ENCODE measurements around the gene OPRD1. TPM values are rescaled to one million over a fixed set of nuclear protein-coding genes. Genes with fewer than 3 reads are reported as not detected.
A peak's percentile ranks its signal among the peaks of the same experiment; 100 is the strongest.
"Not testable (repeated sequence)": the region's sequence is repeated elsewhere in the genome, so short reads cannot be mapped to it uniquely, and the experiment has no call there.

The OPRD1 gene
- total RNA-seq, 2 experiments from 2014 or later: not detected

DNA sequence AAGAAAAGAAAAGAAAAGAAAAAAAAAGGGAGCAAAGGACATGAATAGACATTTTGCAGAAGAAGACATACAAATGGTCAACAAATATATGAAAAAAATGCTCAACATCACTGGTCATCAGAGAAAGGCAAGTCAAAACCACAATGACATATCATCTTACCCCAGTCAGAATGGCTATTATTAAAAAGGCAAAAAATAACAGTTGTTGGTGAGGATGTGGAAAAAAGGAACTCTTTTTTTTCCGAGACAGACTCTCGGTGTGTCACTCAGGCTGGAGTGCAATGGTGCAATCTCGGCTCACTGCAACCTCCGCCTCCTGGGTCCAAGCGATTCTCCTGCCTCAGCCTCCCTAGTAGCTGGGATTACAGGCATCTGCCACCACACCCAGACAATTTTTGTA is 63.2 kb downstream of the OPRD1 start:
- CTCF ChIA-PET: interaction anchor here (1.2 to 11.2 kb wide), 4 partner anchors 91 to 516 kb away, joined by 4 to 315 read pairs (median 104); no protein-coding TSS in a partner anchor
- H3K27ac Mint-ChIP-seq; H3K36me3 Mint-ChIP-seq (ENCODE audit: low read depth); H3K27me3 Mint-ChIP-seq (ENCODE audit: low read depth); H3K4me1 Mint-ChIP-seq (ENCODE audit: low read depth); DNase-seq; POLR2A ChIA-PET; H3K4me3 Mint-ChIP-seq; H3K9me3 Mint-ChIP-seq (ENCODE audit: insufficient read depth); ATAC-seq: not testable (repeated sequence)

DNA sequence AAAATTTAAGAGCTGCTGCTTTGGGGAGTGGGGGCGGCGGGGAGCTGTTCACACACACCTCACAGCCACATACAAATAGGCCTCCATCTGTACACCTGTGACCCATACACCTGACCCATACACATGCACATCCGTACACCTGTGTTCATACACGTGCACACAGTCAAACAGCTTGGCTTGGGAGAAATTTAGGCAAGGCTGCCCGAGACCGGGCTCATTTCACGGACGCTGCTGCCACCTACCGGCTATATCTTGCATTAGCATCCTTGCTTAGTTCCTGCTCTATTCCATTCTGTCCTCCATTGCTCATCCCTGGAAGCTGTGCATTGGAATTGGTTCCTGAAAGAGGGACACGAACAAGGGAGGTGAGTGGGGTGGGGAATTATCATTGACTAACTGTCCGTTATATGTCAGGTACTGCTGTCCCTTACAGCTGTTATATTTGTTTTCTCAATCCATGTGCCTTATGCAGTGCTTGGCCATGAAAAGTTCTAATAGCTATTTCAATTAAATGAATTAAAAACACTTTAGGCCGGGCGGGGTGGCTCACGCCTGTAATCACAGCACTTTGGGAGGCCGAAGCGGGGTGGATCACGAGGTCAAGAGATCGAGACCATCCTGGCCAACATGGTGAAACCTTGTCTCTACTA is 65.3 kb downstream of the OPRD1 start:
- peak; percentile 90 for ATAC-seq
- Mint-ChIP-seq H3K27ac (no peak overlapping the region), H3K9me3 (ENCODE audit: insufficient read depth) (no peaks in the 10 kb centered on the region)

DNA sequence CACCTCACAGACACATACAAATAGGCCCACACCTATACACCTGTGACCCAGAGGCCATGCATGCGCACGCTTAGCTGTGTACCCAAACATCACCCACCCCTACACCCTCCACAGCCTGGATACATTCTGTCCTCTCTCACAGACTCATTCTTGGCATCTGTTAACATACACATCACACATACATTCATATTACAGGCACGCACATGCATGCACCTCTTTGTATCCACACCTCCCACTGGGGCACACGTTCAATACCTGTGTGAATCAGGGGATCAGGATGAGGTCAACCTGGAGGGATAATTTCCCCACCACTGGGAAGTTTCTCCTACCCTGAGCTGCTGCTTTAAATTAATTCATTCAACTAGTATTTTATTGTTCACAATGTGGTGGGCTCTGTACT is 66.8 kb downstream of the OPRD1 start:
- Mint-ChIP-seq H3K27me3 (ENCODE audit: low read depth) (peaks cover 7% of the 10 kb centered on the region), H3K36me3 (ENCODE audit: low read depth) (no peaks in the 10 kb centered on the region), H3K4me1 (ENCODE audit: low read depth) (peaks cover 8% of the 10 kb centered on the region), H3K9me3 (ENCODE audit: insufficient read depth) (no peaks in the 10 kb centered on the region), H3K4me3 (no peak overlapping the region), H3K27ac (no peak overlapping the region)
- ChIA-PET POLR2A (no interaction called here), CTCF (interaction anchor here (0.8 to 11.2 kb wide), 6 partner anchors 11 to 322 kb away, joined by 3 to 315 read pairs (median 28); partner anchors contain the start of gene SRSF4)
- DNase-seq (no peak), ATAC-seq (no peak)

More for the DNA sequence above, 65.3 kb downstream of the OPRD1 start:
- ChIA-PET CTCF (interaction anchor here (0.6 to 11.2 kb wide), 86 partner anchors 8 to 668 kb away, joined by 3 to 315 read pairs (median 5); partner anchors contain the start of genes EPB41, GMEB1, RNU11 and SRSF4), POLR2A (interaction anchor here (0.7 to 1.5 kb wide), 4 partner anchors 102 to 304 kb away, joined by 3 to 14 read pairs (median 5); partner anchors contain the start of genes RNU11 and SRSF4)
- DNase-seq: peak; percentile 83
- no peak overlapping the region for H3K4me3 Mint-ChIP-seq
- peaks cover 6% of the 10 kb centered on the region for H3K4me1 Mint-ChIP-seq (ENCODE audit: low read depth)
- H3K36me3 Mint-ChIP-seq (ENCODE audit: low read depth): no peaks in the 10 kb centered on the region
- peaks cover 7% of the 10 kb centered on the region for H3K27me3 Mint-ChIP-seq (ENCODE audit: low read depth)

DNA sequence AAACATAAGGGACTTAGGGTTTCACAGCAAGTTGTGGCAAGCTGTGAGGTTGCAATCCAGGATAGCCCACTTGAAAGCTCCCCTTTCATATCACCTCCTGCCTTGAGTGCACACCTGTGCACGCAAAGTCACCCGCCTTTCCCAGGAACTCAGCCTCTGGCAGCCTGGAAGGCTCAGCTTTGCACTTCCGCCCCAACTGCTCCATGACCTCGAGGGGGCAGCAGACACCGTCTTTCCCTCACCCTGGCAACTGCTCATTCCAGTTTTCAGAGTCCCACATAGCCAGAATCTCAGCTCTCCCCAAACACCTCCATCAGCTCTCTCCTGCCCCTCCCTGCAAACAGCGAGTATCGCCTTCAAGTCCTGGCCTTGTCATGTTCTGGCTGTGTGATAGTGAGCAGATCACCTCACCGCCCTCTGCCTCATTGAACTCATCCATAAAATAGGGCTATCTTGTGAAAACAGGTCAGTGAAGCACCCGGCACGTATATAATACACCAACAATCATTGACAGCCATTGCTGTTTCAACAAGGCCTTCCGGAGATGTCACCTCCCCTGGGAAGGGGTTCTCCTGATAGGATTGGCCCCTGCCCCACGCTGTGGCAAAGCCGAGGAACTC is 70.1 kb downstream of the OPRD1 start:
- Mint-ChIP-seq H3K4me1 (ENCODE audit: low read depth) (peaks cover 40% of the 10 kb centered on the region), H3K4me3 (no peak overlapping the region), H3K9me3 (ENCODE audit: insufficient read depth) (no peaks in the 10 kb centered on the region), H3K27ac (peak overlapping the region; percentile 49), H3K36me3 (ENCODE audit: low read depth) (no peaks in the 10 kb centered on the region), H3K27me3 (ENCODE audit: low read depth) (no peaks in the 10 kb centered on the region)
- DNase-seq: peak; percentile 85
- ATAC-seq: peak; percentile 18
- ChIA-PET CTCF (interaction anchor here (0.5 to 11.2 kb wide), 41 partner anchors 11 to 1956 kb away, joined by 3 to 315 read pairs (median 4); partner anchors contain the start of genes MECR, SRSF4 and YTHDF2), POLR2A (interaction anchor here (0.7 to 1.0 kb wide), 4 partner anchors 152 to 299 kb away, joined by 4 to 5 read pairs (median 4); no protein-coding TSS in a partner anchor)

GRCh38 chr1:28883242-28883616 is 71.3 kb downstream of the OPRD1 start:
- ChIA-PET CTCF (interaction anchor here (1.1 to 11.2 kb wide), 5 partner anchors 98 to 319 kb away, joined by 3 to 315 read pairs (median 7); partner anchors contain the start of gene SRSF4), POLR2A (interaction anchor here (2.1 kb wide), 1 partner anchor 31 kb away, joined by 15 read pairs; the partner anchor contains the start of gene EPB41)
- Mint-ChIP-seq H3K4me1 (ENCODE audit: low read depth) (peaks cover 43% of the 10 kb centered on the region), H3K36me3 (ENCODE audit: low read depth) (no peaks in the 10 kb centered on the region), H3K9me3 (ENCODE audit: insufficient read depth) (no peaks in the 10 kb centered on the region), H3K4me3 (no peak overlapping the region), H3K27ac (no peak overlapping the region), H3K27me3 (ENCODE audit: low read depth) (no peaks in the 10 kb centered on the region)
- DNase-seq (no peak), ATAC-seq (no peak)

- Mint-ChIP-seq H3K4me3 (no peak overlapping the region), H3K9me3 (ENCODE audit: insufficient read depth) (no peaks in the 10 kb centered on the region), H3K27me3 (ENCODE audit: low read depth) (no peaks in the 10 kb centered on the region), H3K4me1 (ENCODE audit: low read depth) (peaks cover 59% of the 10 kb centered on the region), H3K27ac (peak overlapping the region; percentile 97), H3K36me3 (ENCODE audit: low read depth) (no peaks in the 10 kb centered on the region)
- no peak for ATAC-seq
- CTCF ChIA-PET: interaction anchor here (0.8 to 11.2 kb wide), 14 partner anchors 9 to 317 kb away, joined by 3 to 315 read pairs (median 7); partner anchors contain the start of genes EPB41 and SRSF4
- POLR2A ChIA-PET: interaction anchor here (0.6 to 2.1 kb wide), 6 partner anchors 29 to 376 kb away, joined by 3 to 15 read pairs (median 4); partner anchors contain the start of genes EPB41 and TAF12
- no peak for DNase-seq
These were observed 73.5 kb downstream of the OPRD1 start for GRCh38 chr1:28885472-28885877.

- peak overlapping the region; percentile 80 for H3K4me3 Mint-ChIP-seq
- ATAC-seq: no peak
These were observed 74.2 kb downstream of the OPRD1 start for GRCh38 chr1:28885977-28886730.

DNA sequence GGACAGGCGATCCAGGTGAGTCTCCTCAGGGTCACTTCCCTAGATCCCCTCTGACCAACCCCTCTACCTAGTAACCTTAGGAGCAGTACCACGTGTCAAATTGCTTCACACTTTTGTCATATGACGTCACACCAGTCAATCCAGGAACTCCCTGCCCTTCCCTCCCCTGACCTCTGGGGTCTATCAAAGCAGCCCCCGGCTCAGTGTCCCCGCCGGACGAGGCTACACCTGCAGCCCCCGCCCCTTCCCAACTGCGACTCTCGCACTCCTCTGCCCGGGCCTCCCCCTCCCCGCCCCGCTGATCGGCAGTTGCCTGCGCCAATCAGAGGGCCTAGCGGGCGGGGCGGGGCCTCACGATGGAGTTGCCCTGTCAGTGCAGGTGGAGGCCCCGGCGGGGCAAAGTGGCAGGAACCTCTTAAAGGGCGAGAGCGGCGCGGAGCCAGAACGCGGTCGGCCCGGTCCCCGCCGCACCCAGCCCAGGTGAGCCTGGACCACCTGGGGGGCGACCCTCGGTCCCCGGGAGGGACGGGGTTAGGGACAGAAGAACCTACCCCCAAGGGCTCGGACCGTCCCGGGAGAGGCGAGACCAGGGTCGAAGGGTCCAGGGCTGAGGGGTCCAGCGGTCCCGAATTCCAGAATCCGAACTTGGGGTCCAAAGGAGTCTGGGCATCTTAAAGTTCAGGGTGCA is 74.9 kb downstream of the OPRD1 start:
- Mint-ChIP-seq H3K27ac (peak overlapping the region; percentile 97), H3K36me3 (ENCODE audit: low read depth) (no peaks in the 10 kb centered on the region), H3K9me3 (ENCODE audit: insufficient read depth) (no peaks in the 10 kb centered on the region), H3K4me3 (peak overlapping the region; percentile 80), H3K27me3 (ENCODE audit: low read depth) (no peaks in the 10 kb centered on the region), H3K4me1 (ENCODE audit: low read depth) (peaks cover 56% of the 10 kb centered on the region)
- DNase-seq (peak; percentile 92), ATAC-seq (peak; percentile 81)
- ChIA-PET CTCF (interaction anchor here (0.7 to 3.6 kb wide), 10 partner anchors 10 to 315 kb away, joined by 3 to 56 read pairs (median 6); partner anchors contain the start of genes EPB41 and SRSF4), POLR2A (interaction anchor here (0.5 to 1.4 kb wide), 3 partner anchors 147 to 295 kb away, joined by 3 to 6 read pairs (median 3); partner anchors contain the start of gene SRSF4)

More at GRCh38 chr1:28885977-28886730, 74.2 kb downstream of the OPRD1 start:
- CTCF ChIA-PET: interaction anchor here (0.7 to 3.6 kb wide), 7 partner anchors 9 to 316 kb away, joined by 3 to 56 read pairs (median 7); partner anchors contain the start of gene SRSF4
- Mint-ChIP-seq H3K27me3 (ENCODE audit: low read depth) (no peaks in the 10 kb centered on the region), H3K4me1 (ENCODE audit: low read depth) (peaks cover 59% of the 10 kb centered on the region), H3K9me3 (ENCODE audit: insufficient read depth) (no peaks in the 10 kb centered on the region), H3K27ac (peak overlapping the region; percentile 97), H3K36me3 (ENCODE audit: low read depth) (no peaks in the 10 kb centered on the region)
- no peak for DNase-seq
- POLR2A ChIA-PET: interaction anchor here (1.0 kb wide), 1 partner anchor 295 kb away, joined by 3 read pairs; the partner anchor contains the start of gene SRSF4

GRCh38 chr1:28887419-28887834 is 75.5 kb downstream of the OPRD1 start:
- DNase-seq: peak; percentile 55
- Mint-ChIP-seq H3K36me3 (ENCODE audit: low read depth) (no peaks in the 10 kb centered on the region), H3K9me3 (ENCODE audit: insufficient read depth) (no peaks in the 10 kb centered on the region), H3K27me3 (ENCODE audit: low read depth) (no peaks in the 10 kb centered on the region), H3K27ac (peak overlapping the region; percentile 97), H3K4me3 (peak overlapping the region; percentile 87), H3K4me1 (ENCODE audit: low read depth) (peaks cover 52% of the 10 kb centered on the region)
- ATAC-seq: peak; percentile 13
- ChIA-PET POLR2A (interaction anchor here (0.5 to 1.4 kb wide), 3 partner anchors 27 to 295 kb away, joined by 3 to 6 read pairs (median 5); partner anchors contain the start of genes EPB41 and SRSF4), CTCF (interaction anchor here (0.8 to 1.9 kb wide), 5 partner anchors 10 to 294 kb away, joined by 3 to 9 read pairs (median 4); partner anchors contain the start of genes EPB41 and SRSF4)
